SK-N-SH treated with all-trans-retinoic acid at 6 μM for 48 hours (cell line): ENCODE results near the gene DDX53.

Source experiments
- ATAC-seq: fragments of 200-7000 bp; cut with Tn5 transposase; 3 replicates; pipeline ENCODE4 v1.9.1; 2020; ENCODE audit warnings: mild to moderate bottlenecking, moderate library complexity
- ARNTL ChIP-seq: fragments of 450-650 bp; formaldehyde crosslinking; IDR thresholded peaks from 2 replicates; pipeline ENCODE4 v1.5.0; 2020; ENCODE audit warnings: low read depth, mild to moderate bottlenecking, moderate library complexity, borderline replicate concordance
- BACH2 ChIP-seq: fragments of 250-450 bp; sonication (Bioruptor Pico); IDR thresholded peaks from 2 replicates; pipeline ENCODE4 v1.9.0; 2021; ENCODE audit warnings: mild to moderate bottlenecking, borderline replicate concordance
- CSDC2 ChIP-seq: fragments of 250-450 bp; sonication (Bioruptor Pico); IDR thresholded peaks from 2 replicates; pipeline ENCODE4 v1.5.0; 2020; ENCODE audit warnings: mild to moderate bottlenecking, moderate library complexity
- CSRNP3 ChIP-seq: fragments of 250-450 bp; sonication (Bioruptor Pico); IDR thresholded peaks from 2 replicates; pipeline ENCODE4 v1.5.1; 2021; ENCODE audit warnings: mild to moderate bottlenecking, moderate library complexity
- ESRRG ChIP-seq: fragments of 250-450 bp; sonication (Bioruptor Pico); IDR thresholded peaks from 2 replicates; pipeline ENCODE4 v1.6.1; 2021; ENCODE audit warnings: mild to moderate bottlenecking
- GLIS3 ChIP-seq: fragments of 250-450 bp; sonication (Bioruptor Pico); IDR thresholded peaks from 2 replicates; pipeline ENCODE4 v1.5.0; 2020; ENCODE audit warnings: mild to moderate bottlenecking, moderate library complexity
- ISL1 ChIP-seq: fragments of 250-450 bp; sonication (Bioruptor Pico); IDR thresholded peaks from 2 replicates; pipeline ENCODE4 v2.1.2; 2022; ENCODE audit warnings: mild to moderate bottlenecking, moderate library complexity
- OSR1 ChIP-seq: fragments of 250-450 bp; sonication (Bioruptor Pico); IDR thresholded peaks from 2 replicates; pipeline ENCODE4 v1.8.0; 2022; ENCODE audit warnings: moderate library complexity, mild to moderate bottlenecking, inconsistent platforms
- PATZ1 ChIP-seq: fragments of 250-450 bp; sonication (Bioruptor Pico); IDR thresholded peaks from 2 replicates; pipeline ENCODE4 v1.8.0; 2020; ENCODE audit warnings: mild to moderate bottlenecking, moderate library complexity, borderline replicate concordance
- PPARA ChIP-seq: fragments of 250-450 bp; sonication (Bioruptor Pico); IDR thresholded peaks from 2 replicates; pipeline ENCODE4 v1.5.0; 2020; ENCODE audit warnings: mild to moderate bottlenecking, borderline replicate concordance
- RARB ChIP-seq: fragments of 250-450 bp; sonication (Bioruptor Pico); IDR thresholded peaks from 2 replicates; pipeline ENCODE4 v1.8.0; 2021; ENCODE audit warnings: mild to moderate bottlenecking, moderate library complexity
- SNAI2 ChIP-seq: fragments of 250-450 bp; sonication (Bioruptor Pico); IDR thresholded peaks from 2 replicates; pipeline ENCODE4 v1.5.0; 2020; ENCODE audit warnings: mild to moderate bottlenecking, moderate library complexity
- TOX ChIP-seq: fragments of 250-450 bp; sonication (Bioruptor Pico); IDR thresholded peaks from 2 replicates; pipeline ENCODE4 v1.8.0; 2021; ENCODE audit warnings: mild to moderate bottlenecking, moderate library complexity, borderline replicate concordance
- TSHZ2 ChIP-seq: fragments of 250-450 bp; sonication (Bioruptor Pico); IDR thresholded peaks from 2 replicates; pipeline ENCODE4 v1.5.0; 2020; ENCODE audit warnings: mild to moderate bottlenecking, moderate library complexity
- ZC3H10 ChIP-seq: fragments of 250-450 bp; sonication (Bioruptor Pico); IDR thresholded peaks from 2 replicates; pipeline ENCODE4 v1.5.1; 2021; ENCODE audit warnings: mild to moderate bottlenecking, moderate library complexity
- ZFP30 ChIP-seq: fragments of 450-650 bp; formaldehyde crosslinking; IDR thresholded peaks from 2 replicates; pipeline ENCODE4 v1.5.0; 2022; ENCODE audit warnings: mild to moderate bottlenecking, moderate library complexity
- ZNF565 ChIP-seq: fragments of 450-650 bp; formaldehyde crosslinking; conservative IDR thresholded peaks from 2 replicates; pipeline ENCODE4 v1.5.0; 2020; ENCODE audit warnings: low read depth, mild to moderate bottlenecking, moderate library complexity
- ZNF8 ChIP-seq: fragments of 450-650 bp; formaldehyde crosslinking; IDR thresholded peaks from 2 replicates; pipeline ENCODE4 v1.5.0; 2020; ENCODE audit warnings: mild to moderate bottlenecking, moderate library complexity
- TF ChIP-seq, protein P1 (sequence below): fragments of 250-450 bp; sonication (Bioruptor Pico); IDR thresholded peaks from 2 replicates; pipeline ENCODE4 v1.8.0; 2021; ENCODE audit warnings: low read depth, mild to moderate bottlenecking, moderate library complexity, borderline replicate concordance
- TF ChIP-seq, protein P2 (sequence below): fragments of 250-450 bp; sonication (Bioruptor Pico); IDR thresholded peaks from 2 replicates; pipeline ENCODE4 v1.5.1; 2020; ENCODE audit warnings: low read depth, mild to moderate bottlenecking, moderate library complexity

The DDX53 gene

DNA sequence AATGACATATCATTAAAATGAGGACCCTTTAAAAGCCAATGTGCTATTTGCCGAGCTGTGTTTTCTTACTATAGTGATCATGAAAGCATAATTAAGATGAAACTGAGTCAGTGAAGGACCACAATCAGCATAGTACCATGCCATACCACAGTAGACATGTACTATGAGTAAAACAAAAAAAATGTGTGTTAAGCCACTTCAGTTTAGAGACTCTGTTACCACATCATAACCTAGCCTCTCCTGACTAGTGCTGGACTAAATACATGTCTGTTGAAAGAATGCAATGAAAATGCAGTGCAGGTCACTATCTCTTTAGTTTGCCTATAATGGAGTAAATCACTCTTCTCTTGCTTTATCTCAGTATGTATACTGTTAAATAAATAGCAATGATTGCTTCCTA, 12.3 kb upstream of the DDX53 start:
- TF ChIP-seq PPARA (CRISPR knock-in tag) (no peak), RARB (no peak), CSRNP3 (CRISPR knock-in tag) (no peak), ZNF565 (no peak), ISL1 (CRISPR knock-in tag) (no peak), BACH2 (no peak), GLIS3 (no peak), ZC3H10 (CRISPR knock-in tag) (no peak), CSDC2 (no peak), TSHZ2 (no peak), TOX (CRISPR knock-in tag) (no peak), PATZ1 (CRISPR knock-in tag) (no peak), ZNF8 (CRISPR knock-in tag) (no peak), ESRRG (CRISPR knock-in tag) (no peak)
- TF ChIP-seq, protein P1, sequence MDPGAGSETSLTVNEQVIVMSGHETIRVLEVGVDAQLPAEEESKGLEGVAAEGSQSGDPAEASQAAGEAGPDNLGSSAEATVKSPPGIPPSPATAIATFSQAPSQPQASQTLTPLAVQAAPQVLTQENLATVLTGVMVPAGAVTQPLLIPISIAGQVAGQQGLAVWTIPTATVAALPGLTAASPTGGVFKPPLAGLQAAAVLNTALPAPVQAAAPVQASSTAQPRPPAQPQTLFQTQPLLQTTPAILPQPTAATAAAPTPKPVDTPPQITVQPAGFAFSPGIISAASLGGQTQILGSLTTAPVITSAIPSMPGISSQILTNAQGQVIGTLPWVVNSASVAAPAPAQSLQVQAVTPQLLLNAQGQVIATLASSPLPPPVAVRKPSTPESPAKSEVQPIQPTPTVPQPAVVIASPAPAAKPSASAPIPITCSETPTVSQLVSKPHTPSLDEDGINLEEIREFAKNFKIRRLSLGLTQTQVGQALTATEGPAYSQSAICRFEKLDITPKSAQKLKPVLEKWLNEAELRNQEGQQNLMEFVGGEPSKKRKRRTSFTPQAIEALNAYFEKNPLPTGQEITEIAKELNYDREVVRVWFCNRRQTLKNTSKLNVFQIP (CRISPR knock-in tag) = no peak
- no peak for ATAC-seq

GRCh38 chrX:23003116-23003515, 3.4 kb downstream of the DDX53 start:
- TF ChIP-seq OSR1 (CRISPR knock-in tag) (no peak), SNAI2 (CRISPR knock-in tag) (no peak), ARNTL (no peak), ZNF565 (no peak), CSDC2 (no peak), CSRNP3 (CRISPR knock-in tag) (no peak), BACH2 (no peak), RARB (no peak), ZNF8 (CRISPR knock-in tag) (no peak), ISL1 (CRISPR knock-in tag) (no peak), PPARA (CRISPR knock-in tag) (no peak), GLIS3 (no peak), TSHZ2 (no peak), TOX (CRISPR knock-in tag) (no peak), ZFP30 (CRISPR knock-in tag) (no peak)
- TF ChIP-seq, protein P2, sequence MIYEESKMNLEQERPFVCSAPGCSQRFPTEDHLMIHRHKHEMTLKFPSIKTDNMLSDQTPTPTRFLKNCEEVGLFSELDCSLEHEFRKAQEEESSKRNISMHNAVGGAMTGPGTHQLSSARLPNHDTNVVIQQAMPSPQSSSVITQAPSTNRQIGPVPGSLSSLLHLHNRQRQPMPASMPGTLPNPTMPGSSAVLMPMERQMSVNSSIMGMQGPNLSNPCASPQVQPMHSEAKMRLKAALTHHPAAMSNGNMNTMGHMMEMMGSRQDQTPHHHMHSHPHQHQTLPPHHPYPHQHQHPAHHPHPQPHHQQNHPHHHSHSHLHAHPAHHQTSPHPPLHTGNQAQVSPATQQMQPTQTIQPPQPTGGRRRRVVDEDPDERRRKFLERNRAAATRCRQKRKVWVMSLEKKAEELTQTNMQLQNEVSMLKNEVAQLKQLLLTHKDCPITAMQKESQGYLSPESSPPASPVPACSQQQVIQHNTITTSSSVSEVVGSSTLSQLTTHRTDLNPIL (CRISPR knock-in tag) = no peak
- TF ChIP-seq, protein P1 (CRISPR knock-in tag) = no peak
- no peak for ATAC-seq
